ENCODE data around the gene MCCC1.

MCCC1 gene

DNA sequence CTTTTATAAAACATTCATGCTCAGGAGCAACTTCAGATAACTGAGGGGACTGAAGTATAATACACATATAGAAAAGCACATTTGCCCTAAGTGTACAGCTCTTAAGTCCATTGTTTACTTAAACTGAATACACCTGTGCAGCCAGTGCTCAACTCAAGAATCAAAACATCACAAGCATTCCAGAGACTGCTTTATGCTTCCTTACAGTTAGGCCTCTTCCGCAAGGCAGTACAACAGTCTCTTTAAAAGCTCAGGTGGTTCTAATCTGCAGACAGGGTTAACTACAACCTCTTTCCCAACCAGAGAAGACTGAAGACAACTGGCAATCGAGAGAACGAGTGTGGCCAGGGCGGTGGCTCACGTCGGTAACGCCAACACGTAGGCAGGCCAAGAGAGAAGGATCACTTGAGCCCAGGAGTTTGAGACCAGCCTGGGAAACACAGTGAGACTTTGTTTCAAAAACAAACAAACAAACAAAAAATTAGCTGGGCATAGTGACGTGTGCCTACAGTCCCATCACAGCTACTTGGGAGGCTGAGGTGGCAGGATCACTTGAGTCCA lies 16.9 kb downstream of the MCCC1 start:
- ChIA-PET CTCF (interaction anchor here (0.5 to 0.6 kb wide), 2 partner anchors 103 to 201 kb away, joined by 3 to 4 read pairs; no protein-coding TSS in a partner anchor), POLR2A (no interaction called here)

DNA sequence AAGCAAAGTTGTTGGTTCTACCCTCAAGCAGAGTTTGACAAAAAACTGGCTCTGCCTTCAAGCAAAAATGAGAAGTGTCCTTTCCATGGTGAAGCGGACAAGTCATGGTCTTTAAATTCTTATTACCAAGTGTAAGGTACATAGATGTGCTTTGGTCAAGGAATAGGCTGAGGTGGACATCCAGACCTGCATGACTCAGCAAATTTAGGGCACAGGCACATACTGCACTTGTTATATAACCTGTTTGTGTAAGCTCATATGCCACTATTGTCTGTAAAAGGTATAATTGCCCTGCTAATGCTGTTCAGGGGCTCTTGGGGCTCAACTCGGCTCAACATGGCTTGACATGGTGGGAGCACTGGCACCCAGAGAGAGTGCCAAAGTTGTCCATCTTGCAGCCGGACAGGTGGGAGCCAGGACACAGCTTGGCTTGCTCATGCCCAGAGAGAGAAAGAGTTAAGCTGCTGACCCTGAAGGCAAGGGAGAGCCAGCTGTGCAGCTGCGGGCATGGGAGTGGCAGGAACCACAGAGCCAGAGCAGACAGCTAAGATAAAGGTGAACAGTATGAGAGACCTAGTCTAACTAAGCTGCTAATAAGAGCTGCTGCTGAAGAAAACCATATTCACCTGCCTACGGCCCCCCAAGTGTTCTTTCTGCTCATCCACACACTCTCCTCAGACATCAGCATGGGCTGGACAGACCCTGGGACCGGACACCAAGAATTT lies 17.7 kb downstream of the MCCC1 start:
- CTCF ChIA-PET, result no interaction called here
- H3K4me1 ChIP-seq (ENCODE audit: control insufficient read depth, insufficient read depth, low read length), result no peaks in the 10 kb centered on the region
- no peaks in the 10 kb centered on the region for H3K9me3 ChIP-seq (ENCODE audit: control insufficient read depth, insufficient read depth, low read depth, low read length)
- H3K36me3 ChIP-seq (ENCODE audit: control insufficient read depth in 2 of 2, insufficient read depth in 1 of 2, low read length in 2 of 2), result peaks cover 6 to 50% of the 10 kb centered on the region in 2 experiments
- POLR2A ChIA-PET, result no interaction called here
- H3K27ac ChIP-seq (ENCODE audit: extremely low read depth, low read depth, low read length), result no peak overlapping the region
- H3K4me3 ChIP-seq (ENCODE audit: low read depth, low read length), result no peak overlapping the region
- TF ChIP-seq IKZF3 (tag by site-specific recombination; IDR thresholded peaks at IDR 0.05) (no peak), ZNF449 (tag by site-specific recombination; IDR thresholded peaks at IDR 0.05) (no peak), ZNF404 (tag by site-specific recombination; IDR thresholded peaks at IDR 0.05) (no peak), GLI2 (tag by site-specific recombination; IDR thresholded peaks at IDR 0.05; ENCODE audit: borderline replicate concordance, low read depth) (no peak), ZNF324 (tag by site-specific recombination; IDR thresholded peaks at IDR 0.05) (no peak)
- TF ChIP-seq, protein P1, sequence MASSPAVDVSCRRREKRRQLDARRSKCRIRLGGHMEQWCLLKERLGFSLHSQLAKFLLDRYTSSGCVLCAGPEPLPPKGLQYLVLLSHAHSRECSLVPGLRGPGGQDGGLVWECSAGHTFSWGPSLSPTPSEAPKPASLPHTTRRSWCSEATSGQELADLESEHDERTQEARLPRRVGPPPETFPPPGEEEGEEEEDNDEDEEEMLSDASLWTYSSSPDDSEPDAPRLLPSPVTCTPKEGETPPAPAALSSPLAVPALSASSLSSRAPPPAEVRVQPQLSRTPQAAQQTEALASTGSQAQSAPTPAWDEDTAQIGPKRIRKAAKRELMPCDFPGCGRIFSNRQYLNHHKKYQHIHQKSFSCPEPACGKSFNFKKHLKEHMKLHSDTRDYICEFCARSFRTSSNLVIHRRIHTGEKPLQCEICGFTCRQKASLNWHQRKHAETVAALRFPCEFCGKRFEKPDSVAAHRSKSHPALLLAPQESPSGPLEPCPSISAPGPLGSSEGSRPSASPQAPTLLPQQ (tag by site-specific recombination; IDR thresholded peaks at IDR 0.05), result no peak
- TF ChIP-seq, protein P2, sequence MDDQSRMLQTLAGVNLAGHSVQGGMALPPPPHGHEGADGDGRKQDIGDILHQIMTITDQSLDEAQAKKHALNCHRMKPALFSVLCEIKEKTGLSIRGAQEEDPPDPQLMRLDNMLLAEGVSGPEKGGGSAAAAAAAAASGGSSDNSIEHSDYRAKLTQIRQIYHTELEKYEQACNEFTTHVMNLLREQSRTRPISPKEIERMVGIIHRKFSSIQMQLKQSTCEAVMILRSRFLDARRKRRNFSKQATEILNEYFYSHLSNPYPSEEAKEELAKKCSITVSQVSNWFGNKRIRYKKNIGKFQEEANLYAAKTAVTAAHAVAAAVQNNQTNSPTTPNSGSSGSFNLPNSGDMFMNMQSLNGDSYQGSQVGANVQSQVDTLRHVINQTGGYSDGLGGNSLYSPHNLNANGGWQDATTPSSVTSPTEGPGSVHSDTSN (CRISPR knock-in tag; IDR thresholded peaks at IDR 0.05), result no peak

More for the DNA sequence above, 16.9 kb downstream of the MCCC1 start:
- no peak overlapping the region for H3K4me3 ChIP-seq (ENCODE audit: low read depth, low read length)
- peaks cover 6 to 54% of the 10 kb centered on the region in 2 experiments for H3K36me3 ChIP-seq (ENCODE audit: control insufficient read depth in 2 of 2, insufficient read depth in 1 of 2, low read length in 2 of 2)
- TF ChIP-seq ZNF248 (tag by site-specific recombination; IDR thresholded peaks at IDR 0.05) (no peak), KLF10 (tag by site-specific recombination; IDR thresholded peaks at IDR 0.05) (no peak), ZBTB49 (tag by site-specific recombination; IDR thresholded peaks at IDR 0.05; ENCODE audit: low read depth) (no peak), ZNF791 (tag by site-specific recombination; IDR thresholded peaks at IDR 0.05) (no peak), ZNF266 (tag by site-specific recombination; IDR thresholded peaks at IDR 0.05; ENCODE audit: low read depth) (no peak), REPIN1 (tag by site-specific recombination; IDR thresholded peaks at IDR 0.05; ENCODE audit: low read depth) (no peak), ZNF350 (tag by site-specific recombination; IDR thresholded peaks at IDR 0.05) (no peak), PRDM1 (tag by site-specific recombination; IDR thresholded peaks at IDR 0.05) (no peak), ZFP37 (tag by site-specific recombination; IDR thresholded peaks at IDR 0.05) (no peak), ZNF600 (tag by site-specific recombination; IDR thresholded peaks at IDR 0.05) (no peak)
- no peak overlapping the region for H3K27ac ChIP-seq (ENCODE audit: extremely low read depth, low read depth, low read length)
- H3K9me3 ChIP-seq (ENCODE audit: control insufficient read depth, insufficient read depth, low read depth, low read length), result no peaks in the 10 kb centered on the region
- H3K4me1 ChIP-seq (ENCODE audit: control insufficient read depth, insufficient read depth, low read length), result no peaks in the 10 kb centered on the region
